ENCODE data around the gene MFRP.

GRCh38 chr11:119368121-119369034, 21.9 kb upstream of the MFRP start:
- TF ChIP-seq CTCF (conservative IDR thresholded peaks at IDR 0.05) (no peak), ZFX (IDR thresholded peaks at IDR 0.05) (no peak)
